HG03196 (cell line): Measurements from ENCODE around the gene MAK.
"Not testable (repeated sequence)": the region's sequence is repeated elsewhere in the genome, so short reads cannot be mapped to it uniquely, and the experiment has no call there.

Experiments used
- ATAC-seq: cut with Tn5 transposase; IDR thresholded peaks from one replicate; pipeline ENCODE4 v1.9.1; 2021; ENCODE audit not compliant: unreplicated experiment

The MAK gene

GRCh38 chr6:10854922-10855632, 16.7 kb upstream of the MAK start:
- ATAC-seq = no peak

GRCh38 chr6:10853849-10854300, 15.5 kb upstream of the MAK start:
- not testable (repeated sequence) for ATAC-seq

GRCh38 chr6:10852361-10852960, 14.1 kb upstream of the MAK start:
- no peak for ATAC-seq

- no peak for ATAC-seq
These were observed 12.4 kb upstream of the MAK start for GRCh38 chr6:10850728-10851127.

GRCh38 chr6:10849901-10850300, 11.6 kb upstream of the MAK start:
- ATAC-seq = no peak

GRCh38 chr6:10847684-10848083, 9.3 kb upstream of the MAK start:
- no peak for ATAC-seq

- no peak for ATAC-seq
These were observed 5.2 kb upstream of the MAK start for GRCh38 chr6:10843554-10843953.

GRCh38 chr6:10838794-10839333, 525 bp upstream of the MAK start:
- peak; percentile 75 for ATAC-seq

GRCh38 chr6:10837622-10837994, 731 bp downstream of the MAK start:
- ATAC-seq = no peak

GRCh38 chr6:10837009-10837621, 1.2 kb downstream of the MAK start:
- ATAC-seq = no peak

- ATAC-seq = no peak
These were observed 3.5 kb downstream of the MAK start for GRCh38 chr6:10834823-10835222.

GRCh38 chr6:10831609-10832008, 6.7 kb downstream of the MAK start:
- no peak for ATAC-seq

- no peak for ATAC-seq
These were observed 13.5 kb downstream of the MAK start for GRCh38 chr6:10824819-10825218.

GRCh38 chr6:10824297-10824696, 14.0 kb downstream of the MAK start:
- no peak for ATAC-seq

- ATAC-seq = not testable (repeated sequence)
These were observed 24.2 kb downstream of the MAK start for GRCh38 chr6:10814176-10814575.

- ATAC-seq = no peak
These were observed 29.2 kb downstream of the MAK start for GRCh38 chr6:10809098-10809497.

GRCh38 chr6:10808376-10808775, 30.0 kb downstream of the MAK start:
- no peak for ATAC-seq

- peak; percentile 95 for ATAC-seq
These were observed 37.0 kb downstream of the MAK start for GRCh38 chr6:10801224-10801848.

GRCh38 chr6:10800810-10801209, 37.5 kb downstream of the MAK start:
- no peak for ATAC-seq

- ATAC-seq = no peak
These were observed 44.1 kb downstream of the MAK start for GRCh38 chr6:10794239-10794638.

GRCh38 chr6:10793695-10794094, 44.6 kb downstream of the MAK start:
- ATAC-seq = no peak

- ATAC-seq = no peak
These were observed 45.3 kb downstream of the MAK start for GRCh38 chr6:10793035-10793434.
